Activated CD4-positive, alpha-beta T cell treated with anti-CD3 and anti-CD28 coated beads, Interleukin-2, amount 50 U/mL, for 48 hours (primary cell): ENCODE measurements around the gene TFF2.

ENCODE experiments used
- DNase-seq, 2 experiments: peaks; one replicate each; pipeline ENCODE4 v3.0.0-alpha.2; 2020

The TFF2 gene, protein sequence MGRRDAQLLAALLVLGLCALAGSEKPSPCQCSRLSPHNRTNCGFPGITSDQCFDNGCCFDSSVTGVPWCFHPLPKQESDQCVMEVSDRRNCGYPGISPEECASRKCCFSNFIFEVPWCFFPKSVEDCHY

GRCh38 chr21:42350927-42351426 is at the start of gene TFF2:
Gene TFF2 (minus strand): TSS chr21:42350994. CDS start chr21:42350957, 37 bp downstream.
- DNase-seq, result no peak

- DNase-seq, result no peak
Observed at GRCh38 chr21:42400525-42400924, 49.7 kb upstream of the TFF2 start.

- DNase-seq, result no peak
Observed at GRCh38 chr21:42398436-42399028, 47.7 kb upstream of the TFF2 start.

- DNase-seq, result no peak
Observed at GRCh38 chr21:42397746-42398394, 47.1 kb upstream of the TFF2 start.

DNA sequence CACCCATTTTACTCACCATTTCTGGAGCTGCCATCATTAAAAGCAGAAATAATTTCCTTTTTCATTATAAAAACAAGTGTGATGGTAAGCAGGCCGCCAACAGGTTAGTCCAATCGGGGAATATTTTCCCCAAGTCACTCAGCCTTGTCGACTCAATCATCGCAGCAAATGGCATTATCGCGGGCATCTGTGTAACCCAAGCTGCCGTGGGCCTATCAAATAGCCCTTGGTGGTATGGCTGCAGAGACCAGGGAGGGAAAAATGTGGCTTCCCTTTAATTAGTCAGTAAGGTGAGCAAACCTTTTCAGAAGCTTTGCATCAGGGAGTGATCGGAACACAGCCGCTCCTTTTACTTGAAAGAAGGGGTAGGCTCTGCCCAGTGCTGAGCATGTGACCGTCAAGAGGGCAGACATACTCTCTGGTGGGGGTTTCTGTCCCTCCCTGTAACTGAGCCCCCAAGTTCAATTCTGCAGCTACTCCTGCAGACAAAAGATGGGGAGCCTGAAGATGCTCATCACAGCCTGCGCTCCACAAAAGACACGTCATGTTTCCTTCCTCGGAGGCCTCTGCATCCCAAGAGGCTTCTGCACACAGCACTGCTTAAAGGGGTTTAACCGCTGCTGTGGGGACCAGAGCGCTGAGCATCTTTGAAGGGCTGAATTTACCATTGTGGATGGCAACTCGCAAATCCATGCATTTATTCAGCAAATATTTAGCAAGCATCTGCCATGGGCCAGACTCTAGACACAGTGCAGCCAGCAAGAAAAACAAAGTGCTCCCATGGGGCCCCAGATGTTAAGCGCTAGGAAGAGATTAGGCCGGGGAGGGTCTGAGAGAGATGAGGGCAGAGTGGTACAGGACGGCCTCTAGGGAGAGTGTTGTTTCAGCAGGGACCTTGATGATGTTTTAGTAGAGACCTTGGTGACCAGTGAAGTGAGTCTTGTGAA is 46.3 kb upstream of the TFF2 start:
- DNase-seq, result no peak

DNA sequence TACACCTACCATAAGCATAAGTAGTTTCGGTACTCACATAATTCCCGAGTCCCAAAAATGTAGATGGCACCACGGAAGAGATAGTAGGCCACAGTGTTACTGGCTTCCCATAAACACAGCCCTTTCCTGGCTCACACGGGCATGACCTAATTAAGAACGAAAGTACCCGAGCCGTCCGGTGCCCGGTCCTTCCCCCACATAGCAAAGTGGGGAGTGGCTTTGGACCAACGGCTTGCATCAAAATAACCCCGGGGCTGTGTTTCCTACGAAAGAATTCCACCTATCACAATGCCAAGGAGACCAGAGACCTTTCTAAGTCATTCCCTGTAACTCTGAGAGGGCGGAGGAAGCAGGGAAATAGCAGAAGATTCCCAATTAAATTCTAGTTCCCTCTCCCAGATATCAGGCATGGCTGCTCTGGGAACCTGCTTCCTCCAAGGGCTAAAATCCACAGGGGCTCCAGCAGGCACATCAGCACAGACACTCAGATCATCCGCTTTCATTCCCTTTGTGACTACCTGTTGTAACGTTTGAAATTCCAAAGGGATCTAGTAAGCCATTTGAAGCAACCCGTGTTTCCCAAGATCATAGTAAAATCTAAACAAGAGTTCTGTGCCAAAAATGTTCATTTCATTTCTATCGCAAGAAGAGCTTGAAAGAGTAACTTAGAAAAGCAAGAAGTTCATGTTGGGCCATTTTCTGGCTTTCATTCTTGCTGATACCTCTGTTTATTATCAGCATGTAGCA is 45.3 kb upstream of the TFF2 start, which contains the start of gene TMPRSS3:
TMPRSS3 (minus strand) TSS at position 148 of the 747 bp plus-strand sequence. CDS start 635 bp downstream, outside the sequence.
- no peak for DNase-seq

GRCh38 chr21:42395302-42395701 is 44.5 kb upstream of the TFF2 start:
- DNase-seq, result no peak

DNA sequence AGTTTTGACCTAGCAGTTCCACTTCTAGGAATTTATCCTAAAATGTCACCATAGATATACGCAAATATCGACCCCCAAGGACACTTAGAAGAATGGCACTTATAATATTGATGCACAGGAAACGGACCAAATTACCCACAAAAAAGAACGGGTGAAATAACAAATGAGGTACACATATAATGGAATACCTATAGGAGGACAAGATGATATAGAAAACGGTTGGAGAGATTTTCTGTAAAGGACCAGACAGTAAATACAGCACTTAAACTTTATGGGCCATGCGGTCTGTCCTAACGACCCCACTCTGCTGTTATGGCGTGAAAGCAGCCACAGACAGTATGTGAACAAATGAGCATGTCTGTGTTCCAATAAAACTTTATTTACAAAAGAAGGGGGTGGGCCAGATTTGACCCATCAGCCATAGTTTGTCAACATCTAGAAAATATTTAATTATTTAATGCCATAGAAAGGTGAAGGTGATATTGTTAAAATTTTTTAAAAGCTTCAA is 42.7 kb upstream of the TFF2 start:
- DNase-seq, result no peak

GRCh38 chr21:42392731-42393442 is 42.1 kb upstream of the TFF2 start:
- peak in 1 of 2 experiments; percentile 33 for DNase-seq

- DNase-seq, result no peak
Observed at GRCh38 chr21:42391297-42391696, 40.5 kb upstream of the TFF2 start.

DNA sequence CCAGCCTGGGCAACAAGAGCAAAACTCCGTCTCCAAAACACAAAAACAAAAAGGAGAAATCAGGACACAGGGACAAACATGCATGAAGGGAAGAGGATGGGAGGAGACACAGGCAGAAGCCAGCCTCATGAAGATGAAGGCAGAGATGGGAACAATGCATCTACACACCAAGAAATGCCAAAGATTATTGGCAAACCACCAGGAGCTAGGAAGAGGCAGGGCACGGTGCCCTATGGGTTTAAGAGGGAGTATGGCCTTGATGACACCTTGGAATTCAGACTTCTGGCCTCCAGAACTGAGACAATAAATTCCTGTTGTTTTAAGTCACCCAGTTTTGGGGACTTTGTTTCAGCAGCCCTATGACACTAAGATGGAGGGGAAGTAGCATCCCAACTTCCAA is 39.9 kb upstream of the TFF2 start:
- DNase-seq, result no peak

DNA sequence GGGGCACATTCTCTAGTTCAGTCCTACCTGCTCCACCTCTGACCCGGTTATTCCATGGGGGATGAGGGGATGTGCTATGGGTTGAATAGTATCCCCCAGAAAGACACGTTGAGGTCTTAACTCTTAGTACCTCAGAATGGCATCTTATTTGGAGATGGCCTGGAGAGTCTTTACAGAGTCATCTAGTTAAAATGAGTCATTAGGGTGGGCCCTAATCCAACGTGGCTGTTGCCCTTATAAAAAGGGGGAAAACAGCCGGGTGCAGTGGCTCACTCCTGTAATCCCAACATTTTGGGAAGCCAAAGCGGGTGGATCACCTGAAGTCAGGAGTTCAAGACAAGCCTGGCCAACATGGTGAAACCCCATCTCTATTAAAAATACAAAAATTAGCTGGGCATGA is 39.4 kb upstream of the TFF2 start:
- DNase-seq, result no peak

DNA sequence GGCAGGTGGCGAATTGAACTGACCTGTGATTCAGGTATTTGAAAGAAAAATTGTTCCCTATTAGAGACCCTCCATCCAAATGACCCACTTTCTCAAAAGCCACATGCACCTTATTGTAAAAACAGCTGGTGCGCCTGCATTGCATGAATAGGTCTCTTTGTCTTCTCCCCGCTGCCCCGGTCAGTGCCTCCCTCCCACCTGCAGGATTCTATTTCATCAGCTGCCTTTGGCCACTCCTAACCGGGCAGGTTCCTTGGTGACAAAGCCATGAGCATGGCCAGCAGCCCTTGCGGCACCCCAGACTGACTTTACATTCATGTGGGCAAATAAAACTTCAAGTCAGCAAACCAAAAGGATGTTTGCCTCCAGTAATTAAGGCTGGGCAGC is 38.6 kb upstream of the TFF2 start:
- DNase-seq, result no peak

DNA sequence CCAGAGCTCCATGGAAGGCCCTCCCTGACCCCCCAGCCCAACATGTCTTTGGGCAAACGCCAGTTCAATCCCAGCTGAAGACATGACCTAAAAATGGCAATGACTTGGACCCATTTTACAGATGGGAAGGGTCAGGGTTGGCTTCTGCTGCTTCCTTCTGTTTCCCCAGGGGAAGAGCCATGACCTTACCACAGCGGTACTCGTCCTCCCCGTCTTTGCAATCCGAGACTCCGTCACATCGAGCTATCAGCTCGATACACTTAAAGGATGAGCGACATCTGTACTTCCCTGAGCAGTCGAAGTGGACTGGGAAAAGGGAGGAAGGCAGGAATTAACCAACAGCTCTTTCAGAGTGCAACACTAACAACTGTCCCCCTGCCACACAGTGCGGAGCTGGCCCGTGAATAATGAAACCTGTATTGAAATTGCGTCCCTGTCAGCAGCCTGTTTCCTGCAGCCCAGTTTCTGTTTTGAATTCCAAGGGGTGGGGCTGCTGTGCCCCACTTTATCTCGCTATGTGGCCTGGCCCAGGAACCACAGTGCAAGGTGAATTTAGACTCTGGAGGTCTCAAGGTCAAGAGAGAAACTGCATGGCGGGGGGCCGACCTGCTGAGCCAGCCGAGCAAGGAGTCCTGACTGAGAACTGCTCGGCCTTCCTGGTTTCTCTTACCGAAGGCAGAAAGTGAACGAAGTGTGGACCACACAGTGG is 38.1 kb upstream of the TFF2 start:
- no peak for DNase-seq

DNA sequence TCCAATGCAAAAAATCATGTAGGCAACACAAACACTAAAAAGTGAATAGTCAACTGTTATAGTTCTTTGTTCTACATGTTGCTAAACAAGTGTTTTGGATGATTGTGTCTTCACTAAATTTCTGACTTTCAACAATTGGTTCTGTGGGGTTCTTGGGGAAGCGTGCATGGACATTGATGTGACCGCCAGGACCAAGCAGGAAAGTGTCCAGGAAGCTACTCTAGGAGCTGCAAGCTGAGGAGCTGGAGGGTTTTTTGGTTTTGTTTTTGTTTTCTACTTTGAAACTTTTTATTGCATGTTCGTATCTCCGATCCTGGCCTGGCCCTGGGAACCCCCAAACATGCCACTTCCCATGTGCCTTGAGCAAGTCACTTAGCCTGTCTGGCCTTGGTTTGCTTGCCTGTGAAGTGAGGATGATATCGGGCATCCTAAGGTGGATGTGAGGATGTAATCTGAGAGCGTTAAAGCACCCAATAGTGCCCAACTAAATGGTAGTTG is 37.1 kb upstream of the TFF2 start:
- no peak for DNase-seq

GRCh38 chr21:42387164-42387563 is 36.4 kb upstream of the TFF2 start:
- no peak for DNase-seq

GRCh38 chr21:42386034-42386591 is 35.3 kb upstream of the TFF2 start:
- DNase-seq, result no peak

DNA sequence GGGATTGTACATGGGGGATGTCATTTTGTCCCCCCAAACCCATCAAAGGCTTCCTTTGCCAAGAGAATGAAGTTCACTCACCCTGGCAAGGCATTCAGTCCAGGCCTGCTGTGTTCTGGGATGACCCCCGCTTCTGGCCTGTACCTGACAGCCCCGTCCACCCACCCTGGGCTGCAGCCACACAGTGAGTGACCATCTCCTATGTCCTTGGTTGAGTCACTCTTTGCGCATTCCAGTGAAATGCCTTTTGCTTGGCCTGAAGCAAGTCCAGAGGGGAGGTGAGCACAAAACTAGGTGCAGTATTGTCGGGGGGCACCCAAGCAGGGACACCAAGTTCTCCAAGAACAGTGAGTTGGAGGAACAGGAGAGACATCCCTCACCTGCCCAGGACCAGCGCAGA is 34.8 kb upstream of the TFF2 start:
- DNase-seq, result no peak

DNA sequence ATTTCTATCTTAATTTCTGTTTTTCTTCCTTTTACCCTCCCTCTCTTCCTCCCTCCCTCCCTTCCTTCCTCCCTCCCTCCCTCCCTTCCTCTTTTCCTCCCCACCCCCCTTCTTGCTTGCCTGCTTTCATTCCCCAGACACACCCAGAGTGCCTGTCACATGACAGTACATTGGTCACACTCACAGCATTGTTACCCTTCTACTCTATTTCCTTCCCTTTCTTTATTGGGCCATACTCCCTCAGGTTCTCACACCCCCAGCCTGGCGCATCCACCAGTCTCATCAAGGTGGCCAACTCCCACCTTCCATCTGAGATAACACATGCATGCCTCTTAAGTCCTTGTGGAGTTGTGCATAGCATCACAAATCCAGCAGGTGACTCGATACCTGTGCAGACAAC is 34.2 kb upstream of the TFF2 start:
- DNase-seq, result no peak
